Stimulated activated CD8-positive, alpha-beta memory T cell treated with anti-CD3 and anti-CD28 coated beads, Interleukin-15, amount 100 ng/mL, for 1 hour (primary cell): ENCODE measurements around the gene ANLN.

ENCODE experiments used
- DNase-seq: peaks from one replicate; pipeline ENCODE4 v3.0.0-alpha.2; 2020; ENCODE audit warnings: low read depth

ANLN gene

GRCh38 chr7:36408589-36408988 is 18.9 kb downstream of the ANLN start:
- DNase-seq: no peak

- no peak for DNase-seq
These were observed 19.5 kb downstream of the ANLN start for GRCh38 chr7:36409180-36409579.

- no peak for DNase-seq
These were observed 25.5 kb downstream of the ANLN start for GRCh38 chr7:36415144-36415543.

- DNase-seq: no peak
These were observed 26.6 kb downstream of the ANLN start for GRCh38 chr7:36416251-36416650.

GRCh38 chr7:36420307-36420706 is 30.6 kb downstream of the ANLN start:
- DNase-seq: no peak

- no peak for DNase-seq
These were observed 32.4 kb downstream of the ANLN start for GRCh38 chr7:36422072-36422471.

GRCh38 chr7:36423633-36424032 is 34.0 kb downstream of the ANLN start:
- DNase-seq: no peak

GRCh38 chr7:36430186-36430585 is 40.5 kb downstream of the ANLN start:
- no peak for DNase-seq

- no peak for DNase-seq
These were observed 41.2 kb downstream of the ANLN start for GRCh38 chr7:36430881-36431280.

GRCh38 chr7:36438211-36438610 is 48.5 kb downstream of the ANLN start:
- DNase-seq: no peak

- DNase-seq: no peak
These were observed 50.0 kb downstream of the ANLN start for GRCh38 chr7:36439624-36440023.

- no peak for DNase-seq
These were observed 51.2 kb downstream of the ANLN start for GRCh38 chr7:36440880-36441279.

- no peak for DNase-seq
These were observed 51.8 kb downstream of the ANLN start for GRCh38 chr7:36441344-36442022.

GRCh38 chr7:36448781-36449379 is 59.2 kb downstream of the ANLN start:
- no peak for DNase-seq

- no peak for DNase-seq
These were observed 60.0 kb downstream of the ANLN start for GRCh38 chr7:36449685-36450084.

GRCh38 chr7:36453769-36454168 is 64.1 kb downstream of the ANLN start:
- DNase-seq: no peak

- no peak for DNase-seq
These were observed 66.0 kb downstream of the ANLN start for GRCh38 chr7:36455646-36456045.

GRCh38 chr7:36456138-36456537 is 66.5 kb downstream of the ANLN start:
- no peak for DNase-seq

- no peak for DNase-seq
These were observed 66.9 kb downstream of the ANLN start for GRCh38 chr7:36456548-36456947.

GRCh38 chr7:36459236-36459960 is 69.7 kb downstream of the ANLN start:
- DNase-seq: no peak

- DNase-seq: no peak
These were observed 71.3 kb downstream of the ANLN start for GRCh38 chr7:36460811-36461429.

GRCh38 chr7:36462551-36463137 is 73.0 kb downstream of the ANLN start:
- no peak for DNase-seq

GRCh38 chr7:36464271-36464670 is 74.6 kb downstream of the ANLN start:
- no peak for DNase-seq
